GM12891 (cell line): ENCODE measurements around the gene FGF14.

ENCODE experiments used
- DNase-seq: peaks from one replicate; pipeline ENCODE4 v3.0.0; 2011; ENCODE audit warnings: low spot score; ENCODE audit not compliant: insufficient read length
- FAIRE-seq: peaks from 2 replicates; lab custom pipeline; 2011; peaks lifted over from hg19 to GRCh38; lab: Jason Lieb, UNC
- PAX5 ChIP-seq: IDR thresholded peaks from 2 replicates; pipeline ENCODE4 v1.6.1; 2011; ENCODE audit warnings: low read length, moderate library complexity, mild to moderate bottlenecking; ENCODE audit not compliant: insufficient read depth, severe bottlenecking
- POLR2A ChIP-seq: IDR thresholded peaks from 2 replicates; pipeline ENCODE4 v1.6.1; 2011; ENCODE audit warnings: low read depth, low read length, control low read depth
- POLR2AphosphoS5 ChIP-seq: IDR thresholded peaks from 2 replicates; pipeline ENCODE4 v1.6.1; 2011; ENCODE audit warnings: low read depth, low read length, control low read depth
- POU2F2 ChIP-seq: IDR thresholded peaks from 2 replicates; pipeline ENCODE4 v1.6.1; 2011; ENCODE audit warnings: low read depth, mild to moderate bottlenecking, control low read depth, low read length, moderate library complexity
- SPI1 ChIP-seq: IDR thresholded peaks from 2 replicates; pipeline ENCODE4 v1.6.1; 2011; ENCODE audit warnings: low read depth, low read length, control low read depth
- TAF1 ChIP-seq: IDR thresholded peaks from 2 replicates; pipeline ENCODE4 v1.6.1; 2011; ENCODE audit warnings: low read depth, low read length, control low read depth

Gene FGF14

GRCh38 chr13:101691341-101691860, 710.4 kb downstream of the FGF14 start:
- DNase-seq (no peak), FAIRE-seq (no peak)
- no peak for TF ChIP-seq POLR2AphosphoS5
- no peak for TF ChIP-seq PAX5

DNA sequence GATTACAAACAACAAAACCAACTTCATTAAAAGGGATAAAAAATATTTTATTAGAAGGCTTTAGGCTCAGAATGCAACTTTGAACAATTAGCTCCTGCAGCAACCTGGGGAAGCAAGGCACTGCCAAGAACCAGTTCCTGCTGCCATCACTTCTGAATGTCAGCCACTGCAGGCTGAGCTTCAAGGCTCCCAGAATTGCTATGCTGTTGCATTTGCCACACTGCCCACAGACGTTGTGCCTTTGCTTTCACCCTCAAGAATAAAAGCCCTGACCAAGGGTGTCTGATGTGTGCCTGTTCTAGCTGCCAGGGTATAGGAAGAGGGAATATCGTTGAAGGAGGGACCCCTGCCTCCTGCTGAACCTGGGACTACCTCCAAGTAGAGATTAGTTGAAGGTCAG, 711.0 kb downstream of the FGF14 start:
- FAIRE-seq, result no peak
- DNase-seq, result no peak
- no peak for TF ChIP-seq POU2F2
- no peak for TF ChIP-seq PAX5
- no peak for TF ChIP-seq POLR2A
- TF ChIP-seq POLR2AphosphoS5, result no peak
- no peak for TF ChIP-seq TAF1
- no peak for TF ChIP-seq SPI1

GRCh38 chr13:101686003-101686402, 715.8 kb downstream of the FGF14 start:
- TF ChIP-seq SPI1 (no peak), POU2F2 (no peak), POLR2A (no peak), PAX5 (no peak), TAF1 (no peak), POLR2AphosphoS5 (no peak)
- FAIRE-seq (no peak), DNase-seq (no peak)

DNA sequence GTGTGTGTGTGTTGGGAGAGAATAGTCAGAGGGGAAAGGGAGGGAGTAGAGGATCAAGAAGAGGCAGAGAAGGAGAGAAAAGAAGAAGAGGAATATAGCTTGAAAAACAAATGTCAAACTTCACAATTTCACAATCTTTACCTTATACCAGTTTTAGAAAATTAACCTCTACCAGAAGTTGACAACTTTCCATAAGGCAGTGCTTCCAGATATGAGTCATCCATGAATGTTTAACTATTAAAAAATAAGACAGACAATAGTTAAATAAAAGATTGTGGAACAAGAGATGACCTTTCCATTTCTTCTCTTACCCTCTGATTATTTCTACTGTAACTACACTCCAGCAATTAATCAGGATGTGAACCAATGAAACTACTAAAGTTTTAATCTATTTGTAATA, 720.0 kb downstream of the FGF14 start:
- no peak for DNase-seq
- no peak for FAIRE-seq
- TF ChIP-seq POLR2AphosphoS5 (no peak), TAF1 (no peak), POU2F2 (no peak), POLR2A (no peak), SPI1 (no peak), PAX5 (no peak)

DNA sequence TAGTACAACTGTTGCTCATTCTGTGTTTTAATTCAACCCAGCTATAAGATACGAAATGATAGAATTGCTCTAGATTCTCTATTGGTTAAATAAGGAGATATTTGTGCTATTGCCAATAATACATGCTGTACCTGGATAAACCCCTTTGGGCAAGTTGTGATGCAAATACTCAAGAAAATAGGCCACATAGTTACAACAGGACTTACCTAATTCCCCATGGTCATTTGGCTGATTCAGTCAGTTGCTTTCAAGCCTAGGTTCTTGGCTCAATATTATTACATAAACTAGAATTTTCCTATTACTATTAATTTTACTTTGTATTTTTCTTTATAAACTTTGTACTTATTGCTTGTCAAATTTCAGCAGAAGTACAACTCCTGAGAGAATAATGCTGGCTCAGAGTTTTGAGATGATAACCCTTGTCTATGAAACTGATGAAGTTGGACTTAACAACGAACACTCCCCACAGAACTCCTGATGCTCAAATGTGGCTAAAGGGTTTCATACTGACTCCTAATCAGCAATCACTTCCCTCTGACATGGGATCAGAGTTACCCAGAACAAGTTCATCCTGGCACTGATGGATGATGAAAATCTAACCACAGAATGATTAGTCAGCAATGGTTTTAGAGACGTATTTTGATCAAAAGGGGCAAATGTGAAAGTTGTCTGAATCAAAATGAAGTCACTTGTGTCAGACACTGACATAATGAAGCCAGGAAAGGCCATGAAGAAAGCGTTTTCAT, 728.3 kb downstream of the FGF14 start:
- DNase-seq (no peak), FAIRE-seq (no peak)
- TF ChIP-seq POLR2AphosphoS5 (no peak), POU2F2 (no peak), POLR2A (no peak), SPI1 (no peak), TAF1 (no peak), PAX5 (no peak)

DNA sequence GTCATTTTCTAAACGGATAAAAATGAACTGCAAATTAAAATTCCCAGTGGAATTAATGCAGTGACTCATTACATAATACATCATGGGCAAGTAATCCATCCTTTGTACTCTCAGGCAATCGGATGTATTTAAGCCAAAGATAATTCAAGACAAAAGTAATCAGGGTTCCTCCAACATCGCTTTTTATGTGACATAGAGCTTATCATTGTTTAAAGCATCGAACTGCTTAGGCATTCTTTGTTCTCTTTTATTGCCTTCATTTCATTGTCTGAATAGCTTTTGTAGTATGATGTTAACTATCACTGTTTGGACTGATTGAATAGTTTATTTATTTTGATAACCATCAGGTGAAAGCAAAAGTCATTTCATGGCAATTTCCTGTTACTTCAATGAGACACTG, 740.0 kb downstream of the FGF14 start:
- no peak for FAIRE-seq
- TF ChIP-seq TAF1 (no peak), PAX5 (no peak), POU2F2 (no peak), POLR2AphosphoS5 (no peak), SPI1 (no peak), POLR2A (no peak)
- DNase-seq, result no peak
